ENCODE measurements around the gene CLCA2.

DNA sequence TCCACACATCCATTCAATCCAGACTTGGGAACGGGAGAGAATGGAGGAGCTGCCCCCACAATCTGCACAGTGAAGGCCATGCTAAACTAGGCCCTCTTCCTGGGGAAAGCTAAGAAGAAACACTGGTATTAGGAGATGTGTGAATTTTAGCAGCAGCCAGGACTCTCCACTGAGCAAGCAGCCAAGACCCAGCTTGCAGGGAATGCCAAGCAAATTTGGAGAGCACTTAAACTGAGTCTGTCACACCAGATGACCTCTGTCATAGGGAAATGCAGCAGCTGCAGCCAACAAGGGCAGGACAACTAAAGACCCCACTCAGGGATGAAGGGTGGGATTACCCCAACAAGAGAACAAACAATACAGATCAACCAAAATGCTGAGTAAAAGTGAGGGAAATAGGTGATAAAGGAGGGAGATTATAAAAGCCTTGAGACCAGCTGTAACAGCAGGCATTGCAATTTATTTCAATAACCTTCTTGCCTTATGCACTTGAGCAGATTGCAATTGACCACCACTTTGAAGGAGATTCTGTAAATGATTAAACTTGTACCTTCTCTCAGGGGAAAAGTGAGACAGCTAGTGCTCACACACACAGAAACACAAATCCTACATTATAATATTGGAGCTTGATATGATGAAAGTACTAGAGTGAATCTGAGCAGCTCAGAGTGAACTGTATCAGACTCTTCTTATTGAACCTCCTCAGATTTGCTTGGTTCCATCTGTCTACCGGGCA is 42.3 kb downstream of the CLCA2 start:
- TF ChIP-seq, protein P1, sequence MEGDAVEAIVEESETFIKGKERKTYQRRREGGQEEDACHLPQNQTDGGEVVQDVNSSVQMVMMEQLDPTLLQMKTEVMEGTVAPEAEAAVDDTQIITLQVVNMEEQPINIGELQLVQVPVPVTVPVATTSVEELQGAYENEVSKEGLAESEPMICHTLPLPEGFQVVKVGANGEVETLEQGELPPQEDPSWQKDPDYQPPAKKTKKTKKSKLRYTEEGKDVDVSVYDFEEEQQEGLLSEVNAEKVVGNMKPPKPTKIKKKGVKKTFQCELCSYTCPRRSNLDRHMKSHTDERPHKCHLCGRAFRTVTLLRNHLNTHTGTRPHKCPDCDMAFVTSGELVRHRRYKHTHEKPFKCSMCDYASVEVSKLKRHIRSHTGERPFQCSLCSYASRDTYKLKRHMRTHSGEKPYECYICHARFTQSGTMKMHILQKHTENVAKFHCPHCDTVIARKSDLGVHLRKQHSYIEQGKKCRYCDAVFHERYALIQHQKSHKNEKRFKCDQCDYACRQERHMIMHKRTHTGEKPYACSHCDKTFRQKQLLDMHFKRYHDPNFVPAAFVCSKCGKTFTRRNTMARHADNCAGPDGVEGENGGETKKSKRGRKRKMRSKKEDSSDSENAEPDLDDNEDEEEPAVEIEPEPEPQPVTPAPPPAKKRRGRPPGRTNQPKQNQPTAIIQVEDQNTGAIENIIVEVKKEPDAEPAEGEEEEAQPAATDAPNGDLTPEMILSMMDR (conservative IDR thresholded peaks at IDR 0.05 in 1 of 2, IDR thresholded peaks at IDR 0.05 in 1 of 2; ENCODE audit: low read depth in 1 of 2, low read length in 2 of 2), result no peak
- no peak for TF ChIP-seq EZH2 (IDR thresholded peaks at IDR 0.05; ENCODE audit: low read length, missing control alignments)
